GM12892 (cell line): Measurements from ENCODE around the gene C1R.

Experiments used
- DNase-seq: peaks from one replicate; pipeline ENCODE4 v3.0.0; 2011; ENCODE audit not compliant: insufficient read length
- FAIRE-seq: peaks from 2 replicates; lab custom pipeline; 2011; peaks lifted over from hg19 to GRCh38; lab: Jason Lieb, UNC
- POLR2A ChIP-seq: IDR thresholded peaks from 2 replicates; pipeline ENCODE4 v1.6.1; 2011; ENCODE audit warnings: low read depth, low read length, control low read depth
- POLR2AphosphoS5 ChIP-seq: IDR thresholded peaks from 2 replicates; pipeline ENCODE4 v1.6.1; 2011; ENCODE audit warnings: low read depth, low read length, control low read depth
- TAF1 ChIP-seq: IDR thresholded peaks from 2 replicates; pipeline ENCODE4 v1.6.1; 2011; ENCODE audit warnings: low read depth, mild to moderate bottlenecking, control low read depth, low read length, borderline replicate concordance

Gene C1R

DNA sequence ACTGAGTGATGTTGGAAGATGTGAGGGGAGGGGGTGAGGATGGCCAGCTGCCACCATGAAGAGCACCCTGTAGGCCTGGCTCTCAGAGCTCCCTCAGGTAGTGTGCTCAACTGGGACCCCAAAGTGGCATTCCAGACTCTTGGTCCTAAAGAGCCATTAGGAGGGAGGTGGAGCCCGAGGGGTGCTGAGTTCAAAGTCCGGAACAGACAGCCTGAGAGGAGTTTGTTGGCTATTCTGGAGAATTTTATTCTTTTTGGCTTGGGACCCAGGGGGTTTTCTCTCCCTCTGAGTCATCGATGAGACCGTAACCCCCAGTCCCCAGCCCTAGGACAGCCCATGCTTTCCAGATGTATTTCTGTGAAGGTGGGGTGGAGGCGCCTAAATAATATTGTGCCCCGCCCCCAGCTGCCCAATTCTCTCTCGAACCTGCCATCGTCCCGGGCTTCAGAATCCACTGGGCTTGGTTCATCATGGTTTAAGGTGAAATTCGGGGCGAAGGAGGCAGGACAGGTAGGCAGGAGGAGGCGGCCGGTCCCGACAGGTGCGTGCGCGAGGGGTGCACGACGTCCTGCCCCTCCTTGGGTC lies 37.1 kb upstream of the C1R start:
- TF ChIP-seq TAF1, result no peak
- TF ChIP-seq POLR2AphosphoS5, result no peak
- no peak for TF ChIP-seq POLR2A
- DNase-seq (no peak), FAIRE-seq (no peak)

DNA sequence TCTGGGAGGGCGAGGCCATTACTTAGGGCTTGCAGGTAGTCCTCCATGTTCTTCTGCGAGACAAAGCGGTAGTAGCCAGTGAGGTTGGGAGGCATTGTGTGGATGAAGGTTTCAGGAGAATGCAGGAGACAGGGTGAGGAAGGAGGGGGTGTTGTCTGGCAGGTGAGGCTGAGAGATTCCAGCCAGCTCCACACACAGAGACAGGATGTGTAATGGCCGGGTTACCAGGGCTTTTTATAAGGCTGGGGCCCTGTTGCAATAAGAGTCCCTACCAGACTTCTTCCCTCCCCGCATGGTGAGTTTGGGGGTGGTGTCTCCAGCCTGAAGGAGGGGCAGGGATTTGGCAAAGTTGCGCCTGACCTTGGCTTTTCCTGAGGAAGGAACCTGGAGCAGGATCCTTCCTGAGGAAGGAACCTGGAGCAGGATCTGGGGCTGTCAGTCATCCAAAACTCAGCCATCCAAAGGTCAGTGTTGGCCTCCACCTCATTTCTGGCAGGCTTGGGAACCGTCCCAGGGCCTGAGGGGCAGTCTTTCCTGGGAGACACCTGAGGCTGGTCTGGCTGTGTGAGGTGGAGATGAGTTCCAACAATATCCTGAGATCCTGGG lies 36.5 kb upstream of the C1R start, which contains the start of gene RBP5:
RBP5 (minus strand) TSS at position 209 of the 606 bp plus-strand sequence; CDS start at position 95, 114 bp downstream.
- FAIRE-seq (no peak), DNase-seq (no peak)
- TF ChIP-seq TAF1, result no peak
- TF ChIP-seq POLR2AphosphoS5, result no peak
- no peak for TF ChIP-seq POLR2A

DNA sequence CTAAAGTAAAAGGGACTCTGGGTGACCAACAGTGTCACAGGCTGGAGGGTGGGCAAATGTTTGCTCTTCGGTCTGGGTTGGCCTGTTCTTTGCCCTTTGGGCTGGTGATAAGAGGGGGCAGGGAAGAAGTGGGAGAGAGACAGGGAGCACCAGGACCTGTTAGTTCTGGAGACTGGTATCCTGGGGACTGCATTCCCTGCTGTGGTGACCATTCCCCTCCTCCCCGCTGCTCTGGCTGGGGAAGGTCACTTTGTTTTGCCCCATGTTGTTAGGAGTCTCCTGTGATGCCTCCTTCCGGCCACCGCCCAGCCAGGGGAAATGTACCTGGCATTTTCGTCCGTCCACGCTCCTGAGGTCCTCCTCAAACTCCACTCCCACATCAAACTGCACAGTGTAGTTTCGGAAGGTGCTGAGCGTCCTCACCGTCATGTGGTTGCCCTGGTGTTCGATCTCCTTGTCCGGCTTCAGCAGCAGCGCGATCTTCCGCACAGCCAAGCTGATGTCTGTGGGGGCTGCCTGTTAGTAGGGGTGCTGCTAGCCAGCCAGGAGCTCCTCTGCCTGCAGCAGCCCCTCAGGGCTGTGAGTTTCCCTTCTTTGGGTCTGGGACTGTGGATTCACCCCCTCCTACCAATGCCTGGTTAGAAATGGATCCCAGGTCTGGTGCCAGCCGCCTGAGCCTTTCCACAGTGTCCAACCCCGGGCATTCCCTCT lies 35.8 kb upstream of the C1R start:
- TF ChIP-seq TAF1 (no peak), POLR2A (no peak), POLR2AphosphoS5 (no peak)
- no peak for FAIRE-seq
- no peak for DNase-seq

DNA sequence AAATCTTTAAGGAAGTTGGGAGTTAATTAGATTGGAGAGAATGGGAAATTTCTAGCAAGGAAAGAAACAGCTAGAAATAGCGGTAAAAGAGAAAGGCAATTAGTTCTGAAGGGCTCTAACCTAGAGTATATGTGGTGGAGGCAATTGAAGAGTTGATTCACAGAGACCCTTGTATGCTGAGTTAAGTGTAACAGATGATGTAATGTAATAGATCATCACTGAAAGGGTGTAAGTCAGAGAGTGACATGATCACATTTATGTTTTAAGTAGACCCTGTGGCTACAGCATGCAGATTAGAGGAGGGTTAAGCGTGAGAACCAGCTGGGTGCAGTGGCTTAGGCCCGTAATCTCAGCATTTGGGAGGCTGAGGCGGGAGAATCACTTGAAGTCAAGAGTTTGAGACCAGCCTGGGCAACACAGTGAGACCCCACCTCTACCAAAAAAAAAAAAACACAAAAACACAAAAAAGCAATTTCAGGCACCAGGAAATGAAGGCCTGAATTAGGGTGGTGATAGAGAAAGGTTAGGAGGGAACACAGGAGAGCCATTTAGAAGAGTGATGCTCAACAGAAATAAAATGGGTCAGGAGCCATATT lies 33.5 kb upstream of the C1R start:
- no peak for TF ChIP-seq TAF1
- DNase-seq, result no peak

DNA sequence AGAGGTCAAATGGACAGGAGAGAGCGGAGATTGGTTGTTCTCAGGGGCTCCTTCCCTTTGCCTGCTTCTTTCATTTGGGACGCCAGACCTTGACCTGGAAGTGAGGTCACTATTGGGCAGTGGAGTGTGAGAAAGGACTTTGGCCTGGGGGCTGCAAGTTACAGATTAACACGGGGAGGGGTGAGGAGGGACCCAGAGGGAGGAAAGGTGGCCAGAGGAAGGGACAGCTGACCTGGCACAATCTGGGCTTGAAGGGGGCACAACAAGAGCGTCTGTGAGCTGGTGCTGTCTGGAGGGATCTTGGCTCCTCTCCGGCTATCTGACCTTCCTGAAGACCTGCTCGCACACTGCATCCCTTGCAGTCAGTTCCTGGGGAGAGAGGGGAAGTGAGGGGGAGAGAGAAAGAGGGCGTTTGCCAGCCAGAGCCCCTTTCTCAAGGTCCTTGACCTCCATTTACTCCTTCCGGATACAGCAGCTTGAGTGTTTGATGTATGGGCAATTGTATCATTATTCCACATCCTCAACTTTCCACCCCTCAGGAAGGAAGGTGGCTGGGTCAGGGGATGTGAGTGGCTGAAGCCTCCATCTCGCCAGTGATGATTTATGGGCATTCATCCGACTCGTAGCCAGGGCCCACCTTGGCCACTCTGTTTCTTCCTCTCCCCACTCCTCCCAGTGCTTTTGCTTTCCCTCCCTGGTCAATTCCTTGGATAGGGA lies 31.7 kb upstream of the C1R start:
- TF ChIP-seq POLR2A (no peak), TAF1 (no peak), POLR2AphosphoS5 (no peak)
- FAIRE-seq, result no peak
- no peak for DNase-seq

More for the DNA sequence above, 33.5 kb upstream of the C1R start:
- FAIRE-seq, result no peak

DNA sequence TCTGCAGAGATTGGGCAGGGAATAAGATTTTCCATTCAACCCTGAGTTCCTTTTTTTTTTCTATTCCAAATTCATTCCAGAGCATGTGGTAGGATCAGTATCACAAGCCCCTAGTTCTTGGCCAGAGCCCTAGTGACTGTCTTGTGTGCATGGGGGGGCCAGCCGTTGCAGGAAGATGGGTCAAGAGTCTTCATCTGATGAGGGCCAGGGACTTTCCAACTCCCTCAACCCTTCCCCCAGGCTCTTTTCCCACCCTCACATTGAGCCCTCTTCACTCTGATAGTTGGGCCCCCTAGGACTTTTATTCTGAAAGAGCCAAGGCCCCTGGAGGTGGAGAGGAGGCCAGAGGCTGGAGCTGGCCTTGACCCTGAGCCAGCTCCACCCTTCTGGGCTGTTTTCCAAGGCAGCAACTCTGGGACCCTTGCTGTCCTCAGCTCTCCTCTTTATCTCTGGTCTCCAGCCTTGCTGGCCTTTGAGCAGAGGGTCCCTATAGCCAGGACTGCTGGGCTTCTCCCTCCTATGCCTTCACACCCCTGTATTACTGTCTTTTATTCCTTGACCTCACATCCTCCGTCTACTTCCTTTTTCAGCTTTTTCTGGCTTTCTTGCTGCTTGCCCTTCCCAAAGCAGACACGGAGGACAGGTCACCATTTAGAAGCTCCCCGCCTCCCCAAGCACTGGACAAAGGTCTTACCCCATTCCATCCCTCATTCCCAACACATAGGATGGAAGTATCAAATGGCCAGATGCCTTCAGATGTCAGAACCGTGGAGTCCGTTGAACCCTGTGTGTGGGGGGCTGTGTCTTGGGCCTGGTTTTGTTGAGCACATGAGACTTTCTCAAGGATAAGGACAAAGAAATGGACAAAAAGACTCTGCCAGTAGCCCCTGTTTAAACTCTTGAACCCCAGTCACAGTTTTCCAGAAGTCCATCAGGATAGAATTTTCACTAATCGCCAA lies 30.8 kb upstream of the C1R start:
- FAIRE-seq (no peak), DNase-seq (no peak)
- TF ChIP-seq POLR2AphosphoS5, result no peak
- TF ChIP-seq TAF1, result no peak
- no peak for TF ChIP-seq POLR2A

DNA sequence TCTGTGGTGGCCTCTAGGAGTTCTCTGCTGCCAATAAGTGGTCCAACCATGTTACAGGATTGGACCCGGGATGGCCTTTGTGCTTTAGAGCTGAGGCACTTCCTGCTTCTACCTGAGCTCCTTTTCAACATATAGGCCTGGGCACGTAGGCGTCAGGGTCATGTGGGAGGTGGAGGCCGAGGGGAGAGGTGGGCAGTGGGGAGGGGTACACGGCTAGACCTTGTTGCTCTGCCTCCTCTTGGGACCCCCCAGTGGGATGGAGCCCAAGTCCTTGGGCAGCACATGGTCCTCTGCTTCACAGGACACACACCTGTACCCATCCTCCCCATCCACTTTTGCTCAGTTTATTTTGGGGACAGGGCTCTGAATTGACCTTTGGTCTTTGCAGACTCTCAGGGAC lies 29.1 kb upstream of the C1R start:
- TF ChIP-seq POLR2A, result no peak
- DNase-seq (no peak), FAIRE-seq (no peak)

DNA sequence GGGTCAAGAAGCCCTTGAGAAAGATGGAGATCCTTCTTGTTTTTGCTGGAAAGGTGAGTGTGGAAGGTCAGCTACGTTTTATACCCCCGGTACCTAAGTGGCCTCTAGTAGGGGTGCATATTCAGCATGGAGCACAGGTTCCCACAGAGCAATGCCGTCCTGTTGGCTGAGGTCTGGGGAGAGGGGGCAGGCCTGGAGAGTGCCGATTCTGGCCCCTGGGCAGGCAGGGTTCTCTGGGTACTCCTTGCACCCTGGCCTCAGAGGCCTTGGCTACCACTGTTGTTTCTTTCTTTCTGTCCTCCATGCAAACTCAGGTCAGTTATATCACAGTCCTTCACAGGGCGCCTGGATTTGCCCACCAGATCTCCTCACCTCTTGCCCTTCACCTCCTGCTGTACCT lies 27.9 kb upstream of the C1R start:
- TF ChIP-seq POLR2A (no peak), TAF1 (no peak), POLR2AphosphoS5 (no peak)
- no peak for FAIRE-seq
- DNase-seq, result no peak

DNA sequence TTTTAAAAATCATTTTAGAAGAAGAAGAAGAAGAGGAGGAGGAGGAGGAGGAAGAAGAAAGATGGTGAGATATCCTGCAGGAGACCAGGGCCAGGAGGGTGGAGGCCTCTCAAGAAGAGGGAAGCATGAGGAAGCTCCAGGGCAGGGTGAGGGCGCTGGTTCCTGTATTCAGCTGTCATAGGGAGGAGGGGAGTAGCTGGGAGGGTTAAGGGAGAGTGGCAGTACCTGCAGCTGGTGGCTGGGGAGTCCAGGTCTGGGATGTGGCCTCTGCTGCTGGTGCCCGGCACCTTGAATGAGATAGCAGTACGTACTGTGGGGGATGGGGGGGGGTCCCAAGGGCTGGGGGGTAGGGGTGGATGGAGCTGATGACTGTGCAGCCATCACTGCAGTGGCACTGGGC lies 26.6 kb upstream of the C1R start:
- DNase-seq, result no peak
- no peak for TF ChIP-seq POLR2AphosphoS5
- TF ChIP-seq POLR2A, result no peak
- no peak for TF ChIP-seq TAF1
- no peak for FAIRE-seq

DNA sequence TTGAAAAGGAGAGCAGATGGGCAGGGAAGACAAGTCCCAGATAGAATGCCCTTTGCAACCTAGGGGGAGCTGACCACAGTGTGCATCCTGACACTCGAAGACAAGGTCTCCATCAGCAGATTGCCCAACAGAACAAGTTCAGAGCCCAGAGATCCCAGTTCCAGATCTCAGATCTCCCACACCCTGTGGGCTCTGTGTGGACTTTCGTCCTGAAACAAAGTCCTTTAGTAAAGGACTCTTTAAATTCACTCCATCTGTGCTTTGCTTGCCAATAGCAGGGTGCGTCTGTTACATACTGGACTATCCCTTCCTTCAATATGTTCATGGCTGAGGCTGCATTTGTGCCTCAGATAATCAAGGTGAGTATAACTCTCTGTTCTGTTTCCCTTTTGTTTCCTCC lies 25.4 kb upstream of the C1R start:
- no peak for DNase-seq
- no peak for TF ChIP-seq POLR2A
- no peak for TF ChIP-seq POLR2AphosphoS5
- no peak for TF ChIP-seq TAF1
- FAIRE-seq, result no peak

DNA sequence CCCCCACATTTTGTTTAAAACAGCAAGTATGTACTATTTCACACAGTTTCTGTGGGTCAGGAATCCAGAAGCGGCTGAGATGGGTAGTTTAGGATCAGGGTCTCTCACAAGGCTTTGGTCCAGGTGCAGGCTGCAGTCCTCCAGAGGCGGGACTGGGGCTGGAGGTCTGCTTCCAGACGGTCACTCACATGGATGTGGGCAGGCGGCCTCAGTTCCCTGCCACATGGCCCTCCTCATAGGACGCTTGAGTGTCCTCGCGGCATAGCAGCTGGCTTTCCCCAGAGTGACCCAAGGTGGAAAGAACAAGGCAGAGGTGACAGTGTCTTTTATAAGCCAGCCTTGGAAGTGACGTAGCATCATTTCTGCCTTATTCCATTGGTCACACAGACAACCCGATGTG lies 24.7 kb upstream of the C1R start:
- DNase-seq, result no peak
- FAIRE-seq, result no peak
- TF ChIP-seq POLR2A, result no peak
- no peak for TF ChIP-seq POLR2AphosphoS5
- no peak for TF ChIP-seq TAF1
